ENCODE results near the gene KIF22.
"Not testable (repeated sequence)": the region's sequence is repeated elsewhere in the genome, so short reads cannot be mapped to it uniquely, and the experiment has no call there.

KIF22 gene

DNA sequence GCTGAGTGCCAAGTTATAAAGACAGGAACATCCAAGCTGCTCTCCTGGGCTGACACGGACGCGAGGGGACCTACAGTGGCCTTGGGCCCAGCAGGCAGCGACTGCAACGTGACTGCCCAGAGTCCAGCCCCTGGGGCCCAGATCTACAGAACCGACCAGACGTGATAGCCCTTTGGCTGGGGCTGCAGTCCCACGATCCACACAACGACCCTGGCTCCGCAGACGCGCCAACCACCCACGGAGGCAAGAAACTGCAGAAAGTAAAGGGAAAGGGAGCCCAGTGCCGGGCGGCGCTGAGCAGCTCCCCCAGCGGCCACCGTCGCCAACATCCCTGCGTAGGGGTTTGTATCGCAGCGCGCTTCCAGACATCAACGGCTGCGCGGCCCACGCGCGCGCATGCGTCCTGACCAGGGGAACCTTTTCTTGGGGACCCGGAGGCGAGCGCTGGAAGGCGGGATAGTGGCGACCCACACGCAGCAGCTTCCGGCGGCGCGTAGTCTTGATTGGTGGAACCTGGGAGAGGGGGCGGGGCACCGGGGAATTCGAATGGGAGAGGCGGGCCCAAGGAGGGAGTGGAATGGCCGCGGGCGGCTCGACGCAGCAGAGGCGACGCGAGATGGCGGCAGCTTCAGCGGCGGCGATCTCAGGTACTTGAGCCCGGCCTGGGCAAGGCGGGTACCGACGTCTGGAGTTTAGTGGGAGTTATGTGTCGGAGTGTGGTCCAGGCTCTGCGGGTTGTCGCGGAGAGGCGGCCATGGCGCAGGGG, at the start of gene KIF22:
KIF22 (plus strand) TSS at position 569 of the 766 bp plus-strand sequence; CDS start at position 578, 9 bp downstream.
- DNase-seq, result peak; percentile 100

DNA sequence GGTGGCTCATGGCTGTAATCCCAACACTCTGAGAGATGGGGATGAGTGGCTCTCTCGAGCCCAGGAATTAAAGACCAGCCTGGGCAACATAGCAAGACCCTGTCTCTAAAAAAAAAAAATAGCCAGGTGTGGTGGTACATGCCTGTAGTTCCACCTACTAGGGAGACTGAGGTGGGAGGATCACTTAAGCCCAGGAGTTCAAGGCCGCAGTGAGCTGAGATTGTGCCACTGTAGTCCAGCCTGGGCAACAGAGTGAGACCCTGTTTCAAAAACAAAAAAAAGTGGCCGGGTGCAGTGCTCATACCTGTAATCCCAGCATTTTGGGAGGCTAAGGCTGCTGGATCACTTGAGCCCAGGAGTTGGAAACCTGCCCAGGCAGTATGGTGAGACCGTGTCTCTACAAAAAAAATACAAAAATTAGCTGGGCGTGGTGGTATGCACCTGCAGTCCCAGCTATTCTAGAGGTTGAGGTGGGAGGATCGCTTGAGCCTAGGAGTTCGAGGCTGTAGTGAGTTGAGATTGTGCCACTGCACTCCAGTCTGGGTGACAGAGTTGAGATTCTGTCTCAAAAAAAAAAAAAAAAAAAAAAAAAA, 47.8 kb upstream of the KIF22 start:
- no peak for DNase-seq

GRCh38 chr16:29743475-29743826, 47.1 kb upstream of the KIF22 start:
- DNase-seq, result no peak

DNA sequence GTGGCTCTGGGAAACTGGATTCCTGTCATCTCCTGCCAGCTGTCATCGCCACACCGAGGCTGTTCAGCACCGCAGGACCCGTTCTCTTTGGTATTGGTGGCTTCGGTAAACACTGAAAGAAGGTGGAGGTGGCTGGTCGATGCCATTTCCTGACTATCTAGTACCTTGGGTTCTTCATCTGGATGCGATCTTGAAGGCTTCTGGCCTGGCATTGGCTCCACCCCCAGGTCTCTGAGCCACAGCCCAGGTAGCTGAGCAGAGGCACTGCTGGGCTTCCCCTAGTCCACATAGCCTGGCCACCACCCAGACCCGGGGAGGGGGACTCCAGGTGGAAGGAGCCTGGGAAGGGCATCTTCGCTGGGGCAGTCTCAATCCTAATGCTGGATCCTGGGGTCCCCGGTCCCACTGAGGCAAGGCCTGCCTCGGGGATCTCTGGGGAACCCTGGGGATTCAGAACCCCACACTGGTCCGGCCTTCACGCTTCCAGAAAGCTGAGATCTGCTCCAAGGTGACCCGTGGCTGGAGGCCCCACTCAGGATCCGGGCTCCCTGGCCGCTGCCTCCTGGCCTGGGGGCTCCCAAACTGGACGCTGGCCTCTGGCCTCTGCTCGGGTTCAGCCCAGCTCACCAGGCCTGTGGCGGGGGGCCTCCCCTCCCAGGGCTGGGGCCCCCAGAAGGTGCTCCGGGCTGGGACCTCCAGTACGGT, 46.6 kb upstream of the KIF22 start:
- peak; percentile 76 for DNase-seq

- no peak for DNase-seq
Measured at GRCh38 chr16:29744541-29745101, 45.9 kb upstream of the KIF22 start.

- DNase-seq, result peak; percentile 69
Measured at GRCh38 chr16:29745121-29745852, 45.3 kb upstream of the KIF22 start.

- peak; percentile 97 for DNase-seq
Measured at GRCh38 chr16:29745853-29746345, 44.7 kb upstream of the KIF22 start, which contains the start of gene C16orf54. Gene C16orf54, minus strand, starts transcription at chr16:29745990. Its CDS starts 1,039 bp downstream, at chr16:29744951.

DNA sequence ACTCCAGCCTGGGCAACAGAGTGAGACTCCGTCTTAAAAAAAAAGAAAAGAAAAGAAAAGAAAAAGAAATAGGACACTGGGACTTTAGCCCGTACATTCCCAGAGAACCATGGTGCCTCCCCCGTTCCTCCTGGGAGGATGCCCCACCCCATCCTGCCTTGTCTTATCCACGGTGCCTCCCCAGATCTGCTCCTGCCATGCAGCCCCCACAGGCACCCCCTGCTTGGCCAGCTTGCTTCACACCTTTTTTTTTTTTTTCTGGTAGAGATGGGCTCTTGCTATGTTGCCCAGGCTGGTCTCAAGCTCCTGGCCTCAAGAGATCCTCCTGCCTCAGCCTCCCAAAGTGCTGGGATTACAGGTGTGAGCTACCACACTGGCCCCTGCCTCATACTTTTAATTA, 44.0 kb upstream of the KIF22 start:
- DNase-seq, result peak; percentile 39

DNA sequence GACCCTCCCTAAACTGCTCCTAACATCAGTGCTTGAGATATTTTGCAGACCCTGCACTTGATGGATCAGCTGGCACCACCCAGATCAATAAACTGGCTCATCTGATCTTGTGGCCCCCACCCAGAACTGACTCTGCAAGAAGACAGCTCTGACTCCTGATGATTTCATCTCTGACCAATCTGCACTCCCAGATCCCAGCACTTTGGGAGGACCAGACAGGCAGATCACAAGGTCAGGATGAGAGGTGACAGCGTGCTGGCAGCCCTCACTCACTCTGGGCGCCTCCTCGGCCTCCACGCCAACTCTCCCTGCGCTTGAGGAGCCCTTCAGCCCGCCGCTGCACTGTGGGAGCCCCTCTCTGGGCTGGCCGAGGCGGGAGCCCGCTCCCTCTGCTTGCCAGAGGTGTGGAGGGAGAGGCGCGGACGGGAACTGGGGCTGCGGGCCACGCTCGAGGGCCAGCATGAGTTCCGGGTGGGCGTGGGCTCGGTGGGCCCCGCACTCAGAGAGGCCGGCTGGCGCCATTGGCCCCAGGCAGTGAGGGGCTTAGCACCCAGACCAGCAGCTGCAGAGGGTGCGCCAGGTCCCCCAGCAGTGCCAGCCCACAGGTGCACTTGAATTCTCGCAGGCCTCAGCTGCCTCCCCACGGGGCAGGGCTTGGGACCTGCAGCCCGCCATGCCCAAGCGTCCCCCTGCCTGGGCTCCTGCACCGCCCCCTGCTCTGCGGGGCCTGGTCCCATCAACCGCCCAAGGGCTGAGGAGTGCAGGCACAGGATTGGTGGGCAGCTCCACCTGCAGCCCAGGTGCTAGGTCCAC, 42.4 kb upstream of the KIF22 start:
- DNase-seq, result no peak

GRCh38 chr16:29748760-29749149, 41.8 kb upstream of the KIF22 start:
- DNase-seq, result not testable (repeated sequence)

GRCh38 chr16:29753516-29753915, 37.0 kb upstream of the KIF22 start:
- DNase-seq, result no peak

- DNase-seq, result no peak
Measured at GRCh38 chr16:29756654-29757053, 33.9 kb upstream of the KIF22 start.

DNA sequence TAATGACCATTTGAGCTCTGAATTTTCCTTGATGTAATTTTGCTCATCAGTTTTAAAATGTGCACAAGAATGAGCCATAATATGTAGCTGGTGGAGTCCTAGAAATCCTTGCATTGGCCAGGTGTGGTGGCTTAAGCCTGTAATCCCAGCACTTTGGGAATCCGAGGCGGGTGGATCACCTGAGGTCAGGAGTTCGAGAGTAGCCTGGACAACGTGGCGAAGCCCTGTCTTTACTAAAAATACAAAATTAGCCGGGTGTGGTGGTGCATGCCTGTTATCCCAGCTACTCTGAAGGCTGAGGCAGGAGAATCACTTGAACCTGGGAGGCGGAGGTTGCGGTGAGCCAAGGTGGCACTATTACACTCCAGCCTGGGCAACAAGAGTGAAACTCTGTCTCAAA, 33.5 kb upstream of the KIF22 start:
- DNase-seq, result not testable (repeated sequence)

- no peak for DNase-seq
Measured at GRCh38 chr16:29757950-29758466, 32.5 kb upstream of the KIF22 start.

GRCh38 chr16:29760567-29761279, 29.8 kb upstream of the KIF22 start:
- DNase-seq, result no peak

DNA sequence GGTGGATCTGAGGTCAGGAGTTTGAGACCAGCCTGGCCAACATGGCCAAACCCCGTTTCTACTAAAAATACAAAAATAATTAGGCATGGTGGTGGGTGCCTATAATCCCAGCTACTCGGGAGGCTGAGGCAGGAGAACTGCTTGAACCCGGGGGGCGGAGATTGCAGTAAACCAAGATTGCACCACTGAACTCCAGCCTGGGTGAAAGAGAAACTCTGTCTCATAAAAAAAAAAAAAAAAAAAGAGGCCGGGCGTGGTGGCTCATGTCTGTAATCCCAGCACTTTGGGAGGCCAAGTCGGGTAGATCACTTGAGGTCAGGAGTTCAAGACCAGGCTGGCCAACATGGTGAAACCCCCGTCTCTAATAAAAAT, 29.3 kb upstream of the KIF22 start:
- DNase-seq, result not testable (repeated sequence)

GRCh38 chr16:29761882-29762281, 28.7 kb upstream of the KIF22 start:
- DNase-seq, result no peak

DNA sequence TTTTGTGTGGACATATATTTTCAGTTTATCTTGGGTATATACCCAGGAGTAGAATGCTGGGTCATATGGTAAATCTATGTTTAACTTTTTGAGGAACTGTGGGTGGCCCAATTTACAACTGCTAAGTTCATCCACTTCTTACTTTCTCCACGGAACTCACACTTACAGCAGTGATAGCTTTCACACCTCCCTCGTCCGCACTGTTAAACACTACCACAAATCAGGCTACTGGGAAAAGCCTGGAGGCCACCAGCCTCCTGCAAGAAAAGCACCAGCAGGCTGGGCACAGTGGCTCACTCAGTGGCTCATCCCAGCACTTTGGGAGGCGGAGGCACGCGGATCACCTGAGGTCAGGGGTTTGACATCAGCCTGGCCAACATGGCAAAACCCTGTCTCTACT, 27.2 kb upstream of the KIF22 start:
- DNase-seq, result no peak

GRCh38 chr16:29765167-29766032, 25.2 kb upstream of the KIF22 start:
- no peak for DNase-seq

DNA sequence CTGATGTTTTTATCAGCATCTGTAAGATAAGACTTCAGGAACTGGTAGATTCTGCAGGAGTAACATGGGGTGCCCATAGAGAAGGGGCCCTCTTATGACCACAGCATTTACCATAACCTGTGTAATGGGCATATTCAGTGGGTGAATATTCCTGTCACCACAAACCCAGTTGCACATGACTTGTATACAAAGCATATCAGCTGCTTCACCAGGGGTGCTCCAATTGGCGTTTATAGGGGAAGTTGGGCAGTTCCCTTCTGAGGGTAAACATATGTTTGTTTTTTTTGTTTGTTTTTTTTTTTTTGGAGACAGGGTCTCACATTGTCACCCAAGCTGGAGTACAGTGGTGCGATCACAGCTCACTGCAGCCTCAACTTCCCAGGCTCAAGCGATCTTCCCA, 24.0 kb upstream of the KIF22 start:
- no peak for DNase-seq
